Thoracic aorta (tissue), 2 donors: Measurements from ENCODE around the gene SPTY2D1. TPM values are rescaled to one million over a fixed set of nuclear protein-coding genes. Genes with fewer than 3 reads are reported as not detected.

Experiments used
- ATAC-seq: fragments of 150-250 bp; one replicate; pipeline ENCODE4 v1.8.0; 2017; ENCODE audit warnings: low read depth; ENCODE audit not compliant: insufficient number of reproducible peaks, low FRiP score
- DNase-seq: peaks from one replicate; pipeline ENCODE4 v3.0.0-alpha.2; 2020; ENCODE audit warnings: low spot score
- H3K27ac ChIP-seq, 2 donors: fragments of 200-600 bp; sonication (generic); 1 replicate in 1 of 2; 2 replicates in 1 of 2; pipeline ENCODE4 v1.5.1; 2016; ENCODE audit warnings: mild to moderate bottlenecking in 2 of 2, moderate library complexity in 2 of 2
- H3K27me3 ChIP-seq: fragments of 200-600 bp; sonication (generic); replicated peaks from 2 replicates; pipeline ENCODE4 v1.6.0; 2016; ENCODE audit warnings: mild to moderate bottlenecking; ENCODE audit not compliant: insufficient read depth
- H3K36me3 ChIP-seq: fragments of 200-600 bp; sonication (generic); one replicate; pipeline ENCODE4 v1.5.1; 2016
- H3K4me1 ChIP-seq, 2 donors: fragments of 200-600 bp; sonication (generic); 1 replicate in 1 of 2; 2 replicates in 1 of 2; pipeline versions ENCODE4 v1.5.1 to v1.6.0; 2016; ENCODE audit warnings: low read depth in 2 of 2, mild to moderate bottlenecking in 1 of 2; ENCODE audit not compliant: control insufficient read depth in 1 of 2
- H3K4me3 ChIP-seq: fragments of 200-600 bp; sonication (generic); 2 replicates; pipeline ENCODE4 v1.5.1; 2016; ENCODE audit warnings: mild to moderate bottlenecking
- H3K9me3 ChIP-seq: fragments of 200-600 bp; sonication (generic); 2 replicates; pipeline ENCODE4 v1.5.1; 2016
- total RNA-seq, 2 donors: library from RNA; depleted of rRNA; stranded (reverse); fragments of >200 nt; gene quantifications; one replicate each; pipeline versions ENCODE4 v1.1.0 to v1.2.3, GENCODE V29; 2016
- TF ChIP-seq, protein P1 (sequence below): fragments of 200-600 bp; sonication (generic); IDR thresholded peaks from one replicate; pipeline ENCODE4 v1.5.1; 2019; ENCODE audit warnings: antibody characterized with exemption

Gene SPTY2D1
- total RNA-seq, 2 donors from 2014 or later: 9.6 to 25.3 TPM

DNA sequence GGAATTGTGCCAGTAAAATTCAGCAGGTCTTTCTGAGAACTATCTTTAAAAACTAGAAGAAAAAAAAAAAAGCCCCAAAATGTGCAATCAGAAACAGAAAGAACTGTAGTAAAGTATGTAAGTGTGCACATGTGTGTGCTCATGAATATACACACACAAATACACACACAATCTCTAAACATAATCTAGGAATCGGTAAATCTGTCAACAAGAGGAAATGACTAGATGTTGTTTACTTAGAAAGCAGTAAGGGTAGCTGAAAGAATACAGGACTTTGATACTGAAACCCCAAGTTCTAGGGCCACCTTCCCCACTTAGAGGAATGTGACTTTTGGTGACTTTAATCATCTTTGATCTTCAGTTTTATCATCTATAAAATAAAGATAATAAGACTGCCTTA is 58.8 kb downstream of the SPTY2D1 start:
- DNase-seq (no peak), ATAC-seq (no peak)
- Histone ChIP-seq H3K27me3 (no peaks in the 10 kb centered on the region), H3K9me3 (no peaks in the 10 kb centered on the region), H3K4me3 (no peak overlapping the region), H3K27ac (no peak overlapping the region), H3K36me3 (peaks cover 33% of the 10 kb centered on the region), H3K4me1 (no peaks in the 10 kb centered on the region)
- TF ChIP-seq, protein P1, sequence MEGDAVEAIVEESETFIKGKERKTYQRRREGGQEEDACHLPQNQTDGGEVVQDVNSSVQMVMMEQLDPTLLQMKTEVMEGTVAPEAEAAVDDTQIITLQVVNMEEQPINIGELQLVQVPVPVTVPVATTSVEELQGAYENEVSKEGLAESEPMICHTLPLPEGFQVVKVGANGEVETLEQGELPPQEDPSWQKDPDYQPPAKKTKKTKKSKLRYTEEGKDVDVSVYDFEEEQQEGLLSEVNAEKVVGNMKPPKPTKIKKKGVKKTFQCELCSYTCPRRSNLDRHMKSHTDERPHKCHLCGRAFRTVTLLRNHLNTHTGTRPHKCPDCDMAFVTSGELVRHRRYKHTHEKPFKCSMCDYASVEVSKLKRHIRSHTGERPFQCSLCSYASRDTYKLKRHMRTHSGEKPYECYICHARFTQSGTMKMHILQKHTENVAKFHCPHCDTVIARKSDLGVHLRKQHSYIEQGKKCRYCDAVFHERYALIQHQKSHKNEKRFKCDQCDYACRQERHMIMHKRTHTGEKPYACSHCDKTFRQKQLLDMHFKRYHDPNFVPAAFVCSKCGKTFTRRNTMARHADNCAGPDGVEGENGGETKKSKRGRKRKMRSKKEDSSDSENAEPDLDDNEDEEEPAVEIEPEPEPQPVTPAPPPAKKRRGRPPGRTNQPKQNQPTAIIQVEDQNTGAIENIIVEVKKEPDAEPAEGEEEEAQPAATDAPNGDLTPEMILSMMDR: no peak

DNA sequence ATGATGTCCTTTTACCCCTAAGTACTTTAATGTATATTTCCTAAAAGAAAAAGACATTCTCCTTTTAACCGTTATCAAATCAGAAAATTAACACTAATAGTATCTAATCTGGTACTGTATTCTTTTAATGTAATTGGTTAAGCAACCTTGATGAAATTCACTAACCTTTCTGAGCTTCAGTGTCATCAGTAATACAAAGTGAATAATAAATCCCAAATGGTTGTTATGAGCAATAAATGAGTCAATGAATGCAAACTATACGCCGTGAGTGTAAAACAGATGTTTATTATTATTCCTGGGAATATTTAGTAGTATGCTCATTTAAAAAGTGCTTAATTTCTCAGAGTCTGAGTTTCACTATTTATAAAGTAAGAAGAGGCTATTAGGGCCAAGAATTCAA is 67.1 kb downstream of the SPTY2D1 start:
- Histone ChIP-seq H3K27ac (no peak overlapping the region), H3K27me3 (no peaks in the 10 kb centered on the region), H3K4me3 (no peak overlapping the region), H3K9me3 (no peaks in the 10 kb centered on the region), H3K36me3 (peaks cover 17% of the 10 kb centered on the region), H3K4me1 (no peaks in the 10 kb centered on the region)
- DNase-seq: no peak
- no peak for ATAC-seq
- TF ChIP-seq, protein P1: no peak

DNA sequence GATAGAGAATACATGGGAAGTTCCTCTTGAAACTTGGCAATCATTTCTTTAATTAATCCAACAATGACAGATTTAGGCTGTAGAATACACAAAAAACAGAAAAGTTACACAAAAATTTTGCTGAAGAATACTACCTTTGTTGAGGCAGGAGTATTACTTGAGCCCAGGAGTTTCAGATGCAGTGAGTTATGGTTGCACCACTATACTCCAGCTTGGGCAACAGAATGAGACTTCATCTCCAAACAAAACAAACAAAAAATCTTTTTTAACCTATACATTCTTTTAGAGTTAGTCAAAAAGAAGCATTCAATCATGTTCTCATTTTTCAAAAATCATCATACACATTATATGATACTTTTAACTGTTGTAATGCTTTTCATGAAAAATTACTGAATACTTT is 67.7 kb downstream of the SPTY2D1 start:
- DNase-seq (no peak), ATAC-seq (no peak)
- H3K27me3 ChIP-seq: no peaks in the 10 kb centered on the region
- no peaks in the 10 kb centered on the region for H3K4me1 ChIP-seq
- TF ChIP-seq, protein P1: no peak
- no peaks in the 10 kb centered on the region for H3K9me3 ChIP-seq
- no peak overlapping the region for H3K4me3 ChIP-seq
- peaks cover 20% of the 10 kb centered on the region for H3K36me3 ChIP-seq
- no peak overlapping the region for H3K27ac ChIP-seq

DNA sequence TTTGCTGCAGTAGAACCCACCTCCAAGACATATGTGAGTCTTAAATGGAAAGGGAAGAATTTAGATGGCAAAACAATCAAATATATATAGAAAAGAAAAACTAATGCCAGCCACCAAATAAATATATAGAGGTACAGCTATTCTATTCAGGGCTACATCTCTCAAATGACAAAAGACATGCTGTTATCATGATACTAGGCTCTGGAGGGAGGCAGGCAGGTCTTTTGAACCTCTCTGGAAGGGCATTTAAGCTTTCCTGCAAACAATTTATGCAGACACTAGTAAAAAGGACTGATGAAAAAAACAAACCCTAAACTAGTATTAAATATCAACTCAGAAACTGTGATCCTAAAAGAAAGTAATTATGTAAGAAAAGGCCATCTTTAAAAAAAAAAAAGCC is 70.0 kb downstream of the SPTY2D1 start:
- no peaks in the 10 kb centered on the region for H3K27me3 ChIP-seq
- TF ChIP-seq, protein P1: no peak
- ATAC-seq (no peak), DNase-seq (no peak)
- H3K36me3 ChIP-seq: peaks cover 22% of the 10 kb centered on the region
- no peaks in the 10 kb centered on the region for H3K4me1 ChIP-seq
- no peaks in the 10 kb centered on the region for H3K9me3 ChIP-seq
- no peak overlapping the region for H3K27ac ChIP-seq
- H3K4me3 ChIP-seq: no peak overlapping the region

DNA sequence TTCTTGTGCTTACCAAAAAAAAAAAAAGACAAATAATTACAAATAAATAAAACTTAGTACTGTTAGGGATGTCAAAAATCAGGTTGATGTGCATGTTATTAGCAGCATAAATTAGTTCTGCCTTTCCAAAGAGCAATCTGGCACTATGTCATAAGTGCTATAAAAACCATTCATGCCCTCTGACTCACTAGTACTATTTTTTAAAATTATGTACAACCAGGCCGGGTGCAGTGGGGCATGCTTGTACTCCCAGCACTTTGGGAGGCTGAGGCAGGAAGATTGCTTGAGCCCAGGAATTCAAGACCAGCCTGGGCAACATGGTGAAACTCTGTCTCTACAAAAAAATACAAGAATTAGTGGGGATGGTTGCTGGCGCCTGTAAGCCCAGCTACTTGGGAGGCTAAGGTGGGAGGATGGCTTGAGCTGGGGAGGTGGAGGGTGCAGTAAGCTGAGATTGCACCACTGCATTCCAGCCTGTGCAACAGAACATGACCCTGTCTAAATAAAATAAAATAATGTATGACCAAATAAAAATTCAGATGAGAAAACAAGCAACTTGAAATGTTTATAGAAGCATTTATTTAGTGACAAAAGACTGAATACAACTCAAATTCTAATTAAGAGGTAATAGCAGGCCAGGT is 70.9 kb downstream of the SPTY2D1 start:
- ATAC-seq (no peak), DNase-seq (no peak)
- Histone ChIP-seq H3K27ac (no peak overlapping the region), H3K4me1 (no peaks in the 10 kb centered on the region), H3K4me3 (no peak overlapping the region), H3K27me3 (no peaks in the 10 kb centered on the region), H3K36me3 (peaks cover 30% of the 10 kb centered on the region), H3K9me3 (no peaks in the 10 kb centered on the region)
- TF ChIP-seq, protein P1: no peak

Other genes starting within 250 kb of the SPTY2D1 start
- 100 to 1,000 TPM; 495 to 814 TPM for gene LDHA, start 239.8 kb downstream of the SPTY2D1 start, total RNA-seq
- gene LDHC, start 222.0 kb downstream of the SPTY2D1 start, total RNA-seq: not detected
- gene LDHAL6A, start 178.5 kb downstream of the SPTY2D1 start, total RNA-seq: not detected
- gene TSG101, start 107.4 kb downstream of the SPTY2D1 start, total RNA-seq: 10 to 100 TPM; 67.0 to 68.4 TPM
- 10 to 100 TPM; 22.2 to 23.7 TPM for gene UEVLD, start 45.6 kb downstream of the SPTY2D1 start, total RNA-seq
- gene MISFA, start 34.6 kb downstream of the SPTY2D1 start, total RNA-seq: 10 to 100 TPM in 1 of 2 donors, not detected in 1; 17.3 TPM
- 1 to 10 TPM; 5.3 to 8.3 TPM for gene TMEM86A, start 64.4 kb upstream of the SPTY2D1 start, total RNA-seq
- under 1 TPM in 1 of 2 donors, not detected in 1; 0.21 TPM for gene IGSF22, start 91.8 kb upstream of the SPTY2D1 start, total RNA-seq
- 1 to 10 TPM; 2.2 to 6.1 TPM for gene PTPN5, start 157.5 kb upstream of the SPTY2D1 start, total RNA-seq